Fibroblast of pulmonary artery (primary cell): ENCODE results near the gene ANK2.

Experiments
- DNase-seq: peaks from one replicate; pipeline ENCODE4 v3.0.0-alpha.2; 2010; ENCODE audit warnings: low read depth
- H3K4me3 ChIP-seq: replicated peaks from 2 replicates; pipeline ENCODE4 v1.5.1; 2011; ENCODE audit warnings: low read depth, mild to moderate bottlenecking, control low read depth, low read length, moderate library complexity
- TF ChIP-seq, protein P1 (sequence below): IDR thresholded peaks from 2 replicates; pipeline ENCODE4 v1.5.1; 2011; ENCODE audit warnings: mild to moderate bottlenecking, control low read depth, low read length, inconsistent platforms; ENCODE audit errors: missing control alignments

ANK2 gene

DNA sequence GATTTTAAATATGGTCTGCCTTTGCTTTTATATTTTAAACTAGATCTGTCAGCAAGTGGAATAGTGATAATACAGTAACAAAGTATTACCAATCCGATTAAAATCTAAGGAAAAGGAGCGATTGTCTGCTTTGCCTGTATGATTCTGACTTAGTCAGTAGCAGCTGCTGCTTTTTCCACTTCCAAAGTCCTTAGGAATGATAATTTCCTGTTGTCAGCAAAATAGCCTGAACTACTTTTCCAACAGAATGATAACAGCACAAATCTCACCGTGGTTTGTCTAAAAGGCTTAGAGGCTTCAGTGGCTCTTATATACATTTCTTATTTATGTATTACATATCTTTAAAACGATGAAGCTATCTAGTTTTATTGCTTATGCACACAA lies 290.0 kb downstream of the ANK2 start:
- TF ChIP-seq, protein P1, sequence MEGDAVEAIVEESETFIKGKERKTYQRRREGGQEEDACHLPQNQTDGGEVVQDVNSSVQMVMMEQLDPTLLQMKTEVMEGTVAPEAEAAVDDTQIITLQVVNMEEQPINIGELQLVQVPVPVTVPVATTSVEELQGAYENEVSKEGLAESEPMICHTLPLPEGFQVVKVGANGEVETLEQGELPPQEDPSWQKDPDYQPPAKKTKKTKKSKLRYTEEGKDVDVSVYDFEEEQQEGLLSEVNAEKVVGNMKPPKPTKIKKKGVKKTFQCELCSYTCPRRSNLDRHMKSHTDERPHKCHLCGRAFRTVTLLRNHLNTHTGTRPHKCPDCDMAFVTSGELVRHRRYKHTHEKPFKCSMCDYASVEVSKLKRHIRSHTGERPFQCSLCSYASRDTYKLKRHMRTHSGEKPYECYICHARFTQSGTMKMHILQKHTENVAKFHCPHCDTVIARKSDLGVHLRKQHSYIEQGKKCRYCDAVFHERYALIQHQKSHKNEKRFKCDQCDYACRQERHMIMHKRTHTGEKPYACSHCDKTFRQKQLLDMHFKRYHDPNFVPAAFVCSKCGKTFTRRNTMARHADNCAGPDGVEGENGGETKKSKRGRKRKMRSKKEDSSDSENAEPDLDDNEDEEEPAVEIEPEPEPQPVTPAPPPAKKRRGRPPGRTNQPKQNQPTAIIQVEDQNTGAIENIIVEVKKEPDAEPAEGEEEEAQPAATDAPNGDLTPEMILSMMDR, result no peak
- peak; percentile 18 for DNase-seq
- no peak overlapping the region for H3K4me3 ChIP-seq

DNA sequence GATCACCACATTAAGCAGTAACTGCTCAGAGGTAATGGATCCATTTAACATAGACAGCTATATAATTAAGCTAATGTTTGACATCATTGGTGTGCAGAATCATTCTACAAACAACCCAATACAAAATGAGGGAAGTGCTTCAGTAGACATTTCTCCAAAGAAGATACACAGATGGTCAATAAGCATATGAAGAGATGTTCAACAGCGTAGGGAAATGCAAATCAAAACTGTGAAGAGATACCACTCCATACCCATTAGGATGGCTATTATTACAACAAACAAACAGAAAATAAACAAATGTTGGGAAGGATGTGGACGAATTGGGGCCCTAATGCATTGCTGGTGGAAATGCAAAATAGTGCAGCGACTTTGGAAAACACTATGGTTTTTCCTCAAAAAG lies 294.6 kb downstream of the ANK2 start:
- DNase-seq, result no peak
- no peak overlapping the region for H3K4me3 ChIP-seq
- TF ChIP-seq, protein P1, result no peak

DNA sequence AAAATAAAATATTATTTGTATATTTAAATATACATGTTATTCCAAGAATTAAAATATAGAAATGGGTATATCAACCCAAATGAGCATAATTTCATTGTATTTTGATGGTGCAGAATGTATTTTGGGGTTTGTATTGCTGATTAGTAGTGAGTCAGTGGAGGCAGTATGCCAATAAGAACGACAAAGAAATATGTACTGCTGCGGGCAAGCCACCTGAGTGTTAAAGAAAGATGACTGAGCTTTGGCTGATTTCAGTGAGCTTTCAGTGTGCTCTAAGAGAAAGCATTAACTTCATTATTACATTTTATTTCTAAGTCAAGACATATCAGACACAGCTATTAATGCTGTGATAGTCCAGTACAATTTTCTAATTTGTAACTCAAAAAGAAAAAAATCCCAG lies 297.8 kb downstream of the ANK2 start:
- H3K4me3 ChIP-seq, result no peak overlapping the region
- TF ChIP-seq, protein P1, result no peak
- no peak for DNase-seq

DNA sequence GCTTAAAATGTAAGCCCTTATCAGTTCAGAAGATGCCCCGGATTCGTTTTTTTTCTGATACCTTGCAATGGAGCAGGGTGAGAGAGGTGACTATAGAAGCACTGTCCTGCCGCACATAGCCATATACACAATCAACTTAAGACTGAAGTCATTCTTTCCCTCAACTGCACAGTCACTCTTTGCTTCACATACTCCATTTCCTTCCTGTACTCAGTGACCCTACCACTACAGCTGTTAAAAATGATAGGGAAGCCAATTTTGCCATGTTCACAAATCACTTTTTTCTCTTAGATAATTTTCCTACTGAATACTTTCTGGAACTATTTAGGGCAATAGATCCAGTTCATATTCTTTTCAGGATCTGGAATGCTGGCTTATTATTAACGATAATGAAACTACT lies 300.0 kb downstream of the ANK2 start:
- TF ChIP-seq, protein P1, result no peak
- peak; percentile 14 for DNase-seq

DNA sequence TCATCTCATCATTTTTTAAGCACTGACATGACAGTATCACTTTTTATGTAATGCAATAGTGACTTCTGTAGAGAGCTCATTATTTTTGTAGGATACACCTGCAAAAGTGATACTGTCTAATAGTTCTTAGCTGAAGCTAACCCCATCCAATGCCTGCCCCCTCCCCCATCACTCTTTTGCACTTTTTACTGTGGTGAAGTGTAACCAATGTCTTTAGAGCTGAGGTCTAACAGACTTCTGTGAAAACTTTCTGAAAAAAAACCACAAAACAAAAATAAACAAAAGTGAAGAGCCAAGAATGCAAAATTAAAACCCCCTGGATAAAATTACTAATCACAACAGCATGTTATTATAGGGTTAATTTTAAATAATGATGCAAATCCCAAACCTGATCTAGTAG lies 301.1 kb downstream of the ANK2 start:
- DNase-seq, result no peak
- no peak overlapping the region for H3K4me3 ChIP-seq
- TF ChIP-seq, protein P1, result no peak

More for the DNA sequence above, 300.0 kb downstream of the ANK2 start:
- no peak overlapping the region for H3K4me3 ChIP-seq

DNA sequence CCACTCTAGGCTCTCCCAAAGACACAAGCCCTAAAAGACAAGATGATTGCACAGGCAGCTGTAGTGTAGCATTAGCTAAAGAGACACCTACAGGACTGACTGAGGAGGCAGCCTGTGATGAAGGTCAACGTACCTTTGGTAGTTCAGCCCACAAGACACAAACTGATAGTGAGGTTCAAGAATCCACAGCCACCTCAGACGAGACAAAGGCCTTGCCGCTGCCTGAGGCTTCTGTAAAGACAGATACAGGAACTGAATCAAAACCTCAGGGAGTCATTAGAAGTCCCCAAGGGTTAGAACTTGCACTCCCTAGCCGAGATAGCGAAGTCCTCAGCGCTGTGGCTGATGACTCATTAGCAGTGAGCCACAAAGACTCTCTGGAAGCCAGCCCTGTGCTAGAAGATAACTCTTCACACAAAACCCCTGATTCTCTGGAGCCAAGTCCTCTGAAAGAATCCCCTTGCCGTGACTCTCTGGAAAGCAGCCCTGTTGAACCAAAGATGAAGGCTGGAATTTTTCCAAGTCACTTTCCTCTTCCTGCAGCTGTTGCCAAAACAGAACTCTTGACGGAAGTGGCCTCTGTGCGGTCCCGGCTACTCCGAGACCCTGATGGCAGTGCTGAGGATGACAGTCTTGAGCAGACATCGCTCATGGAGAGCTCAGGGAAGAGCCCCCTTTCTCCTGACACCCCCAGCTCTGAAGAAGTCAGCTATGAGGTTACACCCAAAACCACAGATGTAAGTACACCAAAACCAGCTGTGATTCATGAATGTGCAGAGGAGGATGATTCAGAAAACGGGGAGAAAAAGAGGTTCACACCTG lies 306.3 kb downstream of the ANK2 start:
- H3K4me3 ChIP-seq, result peak overlapping the region; percentile 13
- DNase-seq, result peak; percentile 92
- TF ChIP-seq, protein P1, result peak; percentile 28

DNA sequence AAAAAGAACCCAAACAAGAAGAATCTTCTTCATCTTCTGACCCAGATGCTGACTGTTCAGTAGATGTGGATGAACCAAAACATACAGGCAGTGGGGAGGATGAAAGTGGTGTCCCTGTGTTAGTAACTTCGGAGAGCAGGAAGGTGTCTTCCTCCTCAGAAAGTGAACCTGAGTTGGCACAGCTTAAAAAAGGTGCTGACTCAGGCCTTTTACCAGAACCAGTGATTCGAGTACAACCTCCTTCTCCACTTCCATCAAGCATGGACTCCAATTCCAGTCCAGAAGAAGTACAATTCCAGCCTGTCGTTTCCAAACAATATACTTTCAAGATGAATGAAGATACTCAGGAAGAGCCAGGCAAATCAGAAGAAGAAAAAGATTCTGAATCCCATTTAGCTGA lies 307.0 kb downstream of the ANK2 start:
- TF ChIP-seq, protein P1, result no peak
- DNase-seq, result no peak
- no peak overlapping the region for H3K4me3 ChIP-seq
